Fibroblast of villous mesenchyme (primary cell): ENCODE data around the gene AFF3. TPM values are rescaled to one million over a fixed set of nuclear protein-coding genes. Genes with fewer than 3 reads are reported as not detected.

Source experiments
- DNase-seq: peaks from one replicate; pipeline ENCODE4 v3.0.0-alpha.2; 2010; ENCODE audit warnings: low read depth
- H3K4me3 ChIP-seq: 2 replicates; pipeline ENCODE4 v1.5.1; 2011; ENCODE audit warnings: low read depth, mild to moderate bottlenecking, low read length
- CTCF ChIP-seq: IDR thresholded peaks from 2 replicates; pipeline ENCODE4 v1.5.1; 2012; ENCODE audit warnings: low read depth, mild to moderate bottlenecking, low read length; ENCODE audit not compliant: insufficient read depth
- total RNA-seq: library from RNA; depleted of rRNA; stranded (reverse); fragments of >200 nt; gene quantifications from 2 replicates; pipeline ENCODE4 v1.2.3, GENCODE V29; 2012

AFF3 gene
- total RNA-seq, 1 donor = 19.4 TPM

- TF ChIP-seq CTCF = no peak
- H3K4me3 ChIP-seq = no peak overlapping the region
- no peak for DNase-seq
Measured at GRCh38 chr2:99825630-99826029, 316.8 kb downstream of the AFF3 start.

GRCh38 chr2:99824758-99825157, 317.6 kb downstream of the AFF3 start:
- peak; percentile 25 for DNase-seq
- no peak overlapping the region for H3K4me3 ChIP-seq

GRCh38 chr2:99822474-99823207, 319.7 kb downstream of the AFF3 start:
- TF ChIP-seq CTCF = no peak
- no peak overlapping the region for H3K4me3 ChIP-seq
- no peak for DNase-seq

More at GRCh38 chr2:99824758-99825157, 317.6 kb downstream of the AFF3 start:
- no peak for TF ChIP-seq CTCF

GRCh38 chr2:99821984-99822383, 320.4 kb downstream of the AFF3 start:
- TF ChIP-seq CTCF = no peak
- no peak for DNase-seq
- H3K4me3 ChIP-seq = no peak overlapping the region

GRCh38 chr2:99821572-99821971, 320.8 kb downstream of the AFF3 start:
- H3K4me3 ChIP-seq = no peak overlapping the region
- DNase-seq = peak; percentile 61
- TF ChIP-seq CTCF = no peak

- no peak for TF ChIP-seq CTCF
- DNase-seq = no peak
- H3K4me3 ChIP-seq = no peak overlapping the region
Measured at GRCh38 chr2:99821039-99821438, 321.4 kb downstream of the AFF3 start.

- TF ChIP-seq CTCF = peak; percentile 12
- no peak overlapping the region for H3K4me3 ChIP-seq
- DNase-seq = no peak
Measured at GRCh38 chr2:99819766-99820165, 322.6 kb downstream of the AFF3 start.
